PFSK-1 (cell line): ENCODE measurements around the gene CKAP2L.

Experiments
- FOXP2 ChIP-seq: optimal IDR thresholded peaks from 2 replicates; pipeline ENCODE3; 2011; ENCODE audit warnings: borderline replicate concordance, control low read depth, inconsistent platforms; ENCODE audit not compliant: insufficient read depth; ENCODE audit errors: extremely low read length, extremely low read depth
- POLR2AphosphoS5 ChIP-seq: IDR thresholded peaks from 2 replicates; pipeline ENCODE4 v1.6.1; 2012; ENCODE audit warnings: low read depth, mild to moderate bottlenecking, control low read depth, low read length, moderate library complexity
- SIN3A ChIP-seq: IDR thresholded peaks from 2 replicates; pipeline ENCODE4 v1.6.1; 2012; ENCODE audit warnings: mild to moderate bottlenecking, low read length, moderate library complexity, borderline replicate concordance; ENCODE audit not compliant: insufficient read depth
- TF ChIP-seq, protein P1 (sequence below), 2 experiments: IDR thresholded peaks; 2 replicates each; pipeline versions ENCODE4 v1.6.1 to v1.8.0; 2011 to 2012; ENCODE audit warnings: low read depth in 2 of 2, low read length in 2 of 2, control low read depth in 1 of 2, inconsistent platforms in 1 of 2, mild to moderate bottlenecking in 1 of 2, moderate library complexity in 1 of 2; ENCODE audit not compliant: insufficient read depth in 1 of 2

DNA sequence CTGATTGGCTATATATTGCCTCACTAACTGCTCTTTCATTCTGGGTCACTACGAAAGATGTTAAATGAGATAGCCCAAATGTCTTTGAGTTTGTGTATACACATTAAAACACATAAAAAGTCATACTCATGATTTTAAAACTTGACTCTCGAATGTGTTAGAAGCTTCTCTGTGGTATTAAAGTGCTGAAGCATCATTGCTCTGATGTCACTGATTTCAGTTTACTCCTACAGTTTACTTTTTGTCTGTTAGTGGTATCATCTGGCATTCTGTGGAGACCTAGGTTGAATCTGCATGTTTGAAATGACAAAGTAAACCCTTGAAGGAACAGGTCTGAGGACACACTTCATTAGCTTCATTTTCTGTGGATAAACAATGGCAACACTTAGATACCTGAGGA lies 32.9 kb downstream of the CKAP2L start:
- TF ChIP-seq POLR2AphosphoS5 (no peak), FOXP2 (no peak), SIN3A (no peak)
- TF ChIP-seq, protein P1, sequence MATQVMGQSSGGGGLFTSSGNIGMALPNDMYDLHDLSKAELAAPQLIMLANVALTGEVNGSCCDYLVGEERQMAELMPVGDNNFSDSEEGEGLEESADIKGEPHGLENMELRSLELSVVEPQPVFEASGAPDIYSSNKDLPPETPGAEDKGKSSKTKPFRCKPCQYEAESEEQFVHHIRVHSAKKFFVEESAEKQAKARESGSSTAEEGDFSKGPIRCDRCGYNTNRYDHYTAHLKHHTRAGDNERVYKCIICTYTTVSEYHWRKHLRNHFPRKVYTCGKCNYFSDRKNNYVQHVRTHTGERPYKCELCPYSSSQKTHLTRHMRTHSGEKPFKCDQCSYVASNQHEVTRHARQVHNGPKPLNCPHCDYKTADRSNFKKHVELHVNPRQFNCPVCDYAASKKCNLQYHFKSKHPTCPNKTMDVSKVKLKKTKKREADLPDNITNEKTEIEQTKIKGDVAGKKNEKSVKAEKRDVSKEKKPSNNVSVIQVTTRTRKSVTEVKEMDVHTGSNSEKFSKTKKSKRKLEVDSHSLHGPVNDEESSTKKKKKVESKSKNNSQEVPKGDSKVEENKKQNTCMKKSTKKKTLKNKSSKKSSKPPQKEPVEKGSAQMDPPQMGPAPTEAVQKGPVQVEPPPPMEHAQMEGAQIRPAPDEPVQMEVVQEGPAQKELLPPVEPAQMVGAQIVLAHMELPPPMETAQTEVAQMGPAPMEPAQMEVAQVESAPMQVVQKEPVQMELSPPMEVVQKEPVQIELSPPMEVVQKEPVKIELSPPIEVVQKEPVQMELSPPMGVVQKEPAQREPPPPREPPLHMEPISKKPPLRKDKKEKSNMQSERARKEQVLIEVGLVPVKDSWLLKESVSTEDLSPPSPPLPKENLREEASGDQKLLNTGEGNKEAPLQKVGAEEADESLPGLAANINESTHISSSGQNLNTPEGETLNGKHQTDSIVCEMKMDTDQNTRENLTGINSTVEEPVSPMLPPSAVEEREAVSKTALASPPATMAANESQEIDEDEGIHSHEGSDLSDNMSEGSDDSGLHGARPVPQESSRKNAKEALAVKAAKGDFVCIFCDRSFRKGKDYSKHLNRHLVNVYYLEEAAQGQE (IDR thresholded peaks at IDR 0.05; ENCODE audit: insufficient read depth in 1 of 2, low read depth in 2 of 2, low read length in 2 of 2), result no peak
